ENCODE results near the gene FTSJ3. TPM values are rescaled to one million over a fixed set of nuclear protein-coding genes. Genes with fewer than 3 reads are reported as not detected.

Gene FTSJ3
- total and polyA plus RNA-seq, 4 experiments from 2014 or later: 12.3 to 62.2 (median 51.5) TPM

DNA sequence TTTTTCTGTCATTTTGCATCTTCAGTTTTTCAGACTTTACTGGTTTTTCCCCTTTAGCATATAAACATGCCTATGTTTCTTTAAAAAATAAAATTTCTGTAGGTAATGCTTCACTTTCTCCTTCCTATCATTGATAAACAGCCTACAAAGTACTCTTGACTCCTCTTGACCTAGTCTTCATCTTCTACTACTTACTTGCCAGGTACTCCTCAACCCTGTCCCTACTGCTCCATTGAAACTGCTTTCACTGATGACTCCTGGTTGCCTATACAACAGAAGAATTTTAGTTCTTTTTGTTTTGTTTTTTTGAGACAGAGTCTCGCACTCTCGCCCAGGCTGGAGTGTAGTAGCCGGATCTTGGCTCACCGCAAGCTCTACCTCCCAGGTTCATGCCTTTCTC is 46.5 kb downstream of the FTSJ3 start:
- H3K4me1 ChIP-seq (ENCODE audit: insufficient read depth, low read length): peaks cover 70% of the 10 kb centered on the region
- no peaks in the 10 kb centered on the region for H3K9me3 ChIP-seq (ENCODE audit: control insufficient read depth in 1 of 2, low read length in 2 of 2)
- Mint-ChIP-seq H3K27me3 (no peaks in the 10 kb centered on the region), H3K36me3 (peaks cover 18 to 58% of the 10 kb centered on the region in 2 donors), H3K4me3 (no peak overlapping the region), H3K27ac (peak overlapping the region in 6 of 7 donors; percentile 5 to 58 (median 23)), H3K9me3 (no peaks in the 10 kb centered on the region), H3K4me1 (peaks cover 42 to 80% (median 62%) of the 10 kb centered on the region in 4 donors)
- H3K27ac ChIP-seq (ENCODE audit: low read depth, low read length): no peak overlapping the region
- no peaks in the 10 kb centered on the region for H3K27me3 ChIP-seq (ENCODE audit: insufficient read depth, low read length)
- POLR2A ChIA-PET (ENCODE audit: partially characterized antibody): no interaction called here
- H3K36me3 ChIP-seq (ENCODE audit: insufficient read depth, low read length): peaks cover 5% of the 10 kb centered on the region
- H3K4me3 ChIP-seq (ENCODE audit: low read length in 2 of 2): no peak overlapping the region
- intact Hi-C loops (cut with micrococcal nuclease): no loop called here
- CTCF ChIA-PET (ENCODE audit: partially characterized antibody): interaction anchor here (1.3 kb wide), 1 partner anchor 8 kb away, joined by 4 read pairs; the partner anchor contains the start of genes CCDC47 and DDX42
- DNase-seq: no peak

DNA sequence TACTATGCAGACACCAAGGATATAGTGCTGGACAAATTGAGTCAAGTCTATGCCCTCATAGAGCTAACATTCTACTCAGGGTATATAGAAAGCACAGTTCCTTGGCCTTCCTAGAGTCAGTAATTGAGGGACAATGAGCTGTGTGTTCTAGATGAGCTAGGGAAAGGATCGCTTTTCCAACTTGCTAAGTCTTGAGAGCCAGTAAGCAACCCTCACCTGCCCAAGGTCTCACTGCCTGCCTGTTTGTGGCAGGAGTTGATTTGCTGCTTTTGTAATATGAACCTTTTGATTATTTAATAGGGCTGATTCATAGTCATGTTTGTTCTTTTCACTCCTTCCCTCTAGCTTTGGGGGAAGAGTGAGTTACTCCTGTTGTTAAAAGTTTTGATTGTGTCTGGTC is 47.0 kb downstream of the FTSJ3 start:
- Mint-ChIP-seq H3K9me3 (no peaks in the 10 kb centered on the region), H3K36me3 (peaks cover 18 to 55% of the 10 kb centered on the region in 2 donors), H3K27me3 (no peaks in the 10 kb centered on the region), H3K4me1 (peaks cover 43 to 80% (median 63%) of the 10 kb centered on the region in 4 donors), H3K27ac (peak overlapping the region in 2 of 7 donors; percentile 5 to 47), H3K4me3 (no peak overlapping the region)
- Histone ChIP-seq H3K4me3 (ENCODE audit: low read length in 2 of 2) (no peak overlapping the region), H3K36me3 (ENCODE audit: insufficient read depth, low read length) (peaks cover 5% of the 10 kb centered on the region), H3K27me3 (ENCODE audit: insufficient read depth, low read length) (no peaks in the 10 kb centered on the region), H3K9me3 (ENCODE audit: control insufficient read depth in 1 of 2, low read length in 2 of 2) (no peaks in the 10 kb centered on the region), H3K4me1 (ENCODE audit: insufficient read depth, low read length) (peaks cover 75% of the 10 kb centered on the region), H3K27ac (ENCODE audit: low read depth, low read length) (no peak overlapping the region)
- CTCF ChIA-PET (ENCODE audit: partially characterized antibody): no interaction called here
- intact Hi-C loops (cut with micrococcal nuclease): no loop called here
- DNase-seq: no peak
- POLR2A ChIA-PET (ENCODE audit: partially characterized antibody): no interaction called here

DNA sequence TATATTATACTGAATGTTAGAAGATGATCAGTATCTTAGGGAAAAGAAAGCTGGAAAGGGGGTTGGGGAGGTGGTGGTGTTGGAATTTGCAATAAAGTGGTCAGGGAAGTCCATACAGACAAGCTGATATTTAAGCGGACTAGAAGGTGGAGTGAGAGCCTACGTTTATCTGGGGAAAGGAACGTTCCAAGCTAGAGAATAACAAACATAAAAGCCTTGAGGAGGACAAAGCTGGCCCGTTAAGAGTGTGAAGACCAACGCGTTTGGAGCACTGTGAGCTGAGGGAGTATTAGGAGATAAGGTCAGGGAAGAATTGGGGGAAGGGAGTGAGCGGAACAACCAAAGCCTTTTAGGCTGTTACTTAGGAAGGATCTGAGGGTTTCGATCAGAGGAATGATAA is 52.0 kb downstream of the FTSJ3 start:
- Mint-ChIP-seq H3K36me3 (peaks cover 8 to 53% of the 10 kb centered on the region in 2 donors), H3K4me3 (peak overlapping the region; percentile 91 to 100 (median 99)), H3K27me3 (no peaks in the 10 kb centered on the region), H3K9me3 (peaks cover 0 to 3% (median 0%) of the 10 kb centered on the region in 8 donors), H3K27ac (peak overlapping the region; percentile 62 to 100 (median 100)), H3K4me1 (peaks cover 36 to 93% (median 59%) of the 10 kb centered on the region in 4 donors)
- Histone ChIP-seq H3K36me3 (ENCODE audit: insufficient read depth, low read length) (peaks cover 5% of the 10 kb centered on the region), H3K4me3 (ENCODE audit: low read length in 2 of 2) (peak overlapping the region in 1 of 2 donors; percentile 97), H3K4me1 (ENCODE audit: insufficient read depth, low read length) (peaks cover 74% of the 10 kb centered on the region), H3K27ac (ENCODE audit: low read depth, low read length) (peak overlapping the region; percentile 99), H3K9me3 (ENCODE audit: control insufficient read depth in 1 of 2, low read length in 2 of 2) (no peaks in the 10 kb centered on the region), H3K27me3 (ENCODE audit: insufficient read depth, low read length) (no peaks in the 10 kb centered on the region)
- DNase-seq: no peak
- ChIA-PET POLR2A (ENCODE audit: partially characterized antibody) (interaction anchor here (0.7 to 6.7 kb wide), 15 partner anchors 8 to 730 kb away, joined by 3 to 178 read pairs (median 26); partner anchors contain the start of genes CEP95, DDX5, ICAM2 and LIMD2), CTCF (ENCODE audit: partially characterized antibody) (interaction anchor here (0.8 to 2.2 kb wide), 3 partner anchors 66 to 78 kb away, joined by 3 to 5 read pairs (median 4); no protein-coding TSS in a partner anchor)
- intact Hi-C loops (cut with micrococcal nuclease): no loop called here

DNA sequence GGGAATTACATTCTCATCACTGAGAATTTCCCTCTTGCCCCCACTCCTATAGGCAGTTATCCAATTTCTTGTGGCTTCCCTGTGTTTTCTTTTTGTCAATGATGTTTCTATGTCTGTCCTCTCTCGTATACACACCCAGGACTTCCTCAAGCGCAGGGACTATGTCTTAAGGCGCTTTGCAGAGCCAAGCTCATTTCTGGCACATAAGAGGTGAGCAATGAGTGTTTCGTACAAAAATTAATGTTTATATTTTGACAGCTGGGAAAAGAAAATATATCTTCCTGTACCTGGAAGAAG is 52.5 kb downstream of the FTSJ3 start:
- peaks cover 0 to 3% (median 0%) of the 10 kb centered on the region in 8 donors for H3K9me3 Mint-ChIP-seq
- Histone ChIP-seq H3K4me3 (ENCODE audit: low read length in 2 of 2) (peak overlapping the region; percentile 74 to 97), H3K9me3 (ENCODE audit: control insufficient read depth in 1 of 2, low read length in 2 of 2) (no peaks in the 10 kb centered on the region), H3K27me3 (ENCODE audit: insufficient read depth, low read length) (no peaks in the 10 kb centered on the region), H3K36me3 (ENCODE audit: insufficient read depth, low read length) (peaks cover 5% of the 10 kb centered on the region), H3K27ac (ENCODE audit: low read depth, low read length) (peak overlapping the region; percentile 99), H3K4me1 (ENCODE audit: insufficient read depth, low read length) (peaks cover 74% of the 10 kb centered on the region)
- H3K27me3 Mint-ChIP-seq: no peaks in the 10 kb centered on the region
- peak in 4 of 5 donors; percentile 6 to 20 (median 16) for DNase-seq
- peak overlapping the region; percentile 91 to 100 (median 99) for H3K4me3 Mint-ChIP-seq
- peak overlapping the region; percentile 99 to 100 (median 100) for H3K27ac Mint-ChIP-seq
- intact Hi-C loops (cut with micrococcal nuclease): loop anchor here (5.0 kb wide), 1 partner anchor 732 kb away; the partner anchor contains the start of genes CEP95 and DDX5
- POLR2A ChIA-PET (ENCODE audit: partially characterized antibody): interaction anchor here (0.9 to 6.7 kb wide), 23 partner anchors 8 to 731 kb away, joined by 3 to 178 read pairs (median 9); partner anchors contain the start of genes CEP95, DDX5, ICAM2 and LIMD2
- peaks cover 35 to 93% (median 58%) of the 10 kb centered on the region in 4 donors for H3K4me1 Mint-ChIP-seq
- CTCF ChIA-PET (ENCODE audit: partially characterized antibody): interaction anchor here (0.8 to 2.2 kb wide), 2 partner anchors 65 to 74 kb away, joined by 3 to 5 read pairs; no protein-coding TSS in a partner anchor
- peaks cover 7 to 50% of the 10 kb centered on the region in 2 donors for H3K36me3 Mint-ChIP-seq

DNA sequence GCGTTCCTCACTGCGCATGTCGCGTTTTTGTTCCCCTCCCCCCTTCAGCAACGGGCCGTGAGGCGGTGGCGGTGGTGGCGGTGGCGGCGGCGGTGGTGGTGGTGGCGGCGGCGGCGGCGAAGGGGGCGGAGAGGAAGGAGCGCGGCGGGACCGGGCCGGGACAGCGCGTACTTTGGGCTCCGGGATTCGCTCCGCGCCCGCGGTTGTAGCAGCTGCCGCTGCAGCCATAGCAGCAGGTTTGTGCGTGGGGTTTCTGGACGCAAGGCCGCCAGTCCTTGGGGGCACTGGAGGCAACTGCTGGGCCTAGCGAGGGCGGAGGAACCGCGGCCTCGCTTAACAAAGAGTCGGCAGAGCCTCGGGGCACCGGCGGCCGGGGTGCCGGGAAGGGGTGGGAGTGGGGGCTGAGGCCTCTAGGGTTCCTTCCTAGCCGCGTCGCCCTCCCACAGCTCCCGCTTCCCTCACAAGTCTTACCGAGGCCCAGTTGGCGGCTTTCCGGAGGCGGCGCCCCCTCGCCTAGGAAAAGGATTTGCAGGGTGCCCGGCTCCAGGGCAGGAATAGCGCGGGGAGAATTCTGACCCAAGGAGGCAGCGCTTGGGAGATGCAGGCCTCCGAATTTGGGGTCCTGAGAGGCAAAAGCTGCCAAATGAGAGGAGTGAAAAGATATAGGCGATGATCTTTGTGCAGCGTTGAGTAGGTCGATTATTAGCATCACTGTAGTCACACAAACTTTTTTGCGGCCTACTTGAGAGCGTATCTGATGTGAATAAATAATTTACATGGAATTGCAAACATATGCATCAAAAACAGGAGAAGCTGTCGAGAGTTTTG is 53.1 kb downstream of the FTSJ3 start, which contains the start of gene DDX42:
Gene DDX42, plus strand, starts transcription at position 30 of the 828 bp plus-strand sequence. CDS start 12,880 bp downstream, outside the sequence.
- H3K36me3 ChIP-seq (ENCODE audit: insufficient read depth, low read length): peaks cover 5% of the 10 kb centered on the region
- Mint-ChIP-seq H3K9me3 (peaks cover 0 to 3% (median 0%) of the 10 kb centered on the region in 8 donors), H3K36me3 (peaks cover 7 to 46% of the 10 kb centered on the region in 2 donors), H3K27me3 (no peaks in the 10 kb centered on the region), H3K4me3 (peak within 1 kb of the TSS; percentile 91 to 100 (median 99)), H3K27ac (peak within 1 kb of the TSS; percentile 99 to 100 (median 100)), H3K4me1 (peaks cover 34 to 88% (median 55%) of the 10 kb centered on the region in 4 donors)
- H3K4me1 ChIP-seq (ENCODE audit: insufficient read depth, low read length): peaks cover 68% of the 10 kb centered on the region
- H3K9me3 ChIP-seq (ENCODE audit: control insufficient read depth in 1 of 2, low read length in 2 of 2): no peaks in the 10 kb centered on the region
- H3K27ac ChIP-seq (ENCODE audit: low read depth, low read length): peak within 1 kb of the TSS; percentile 99
- H3K4me3 ChIP-seq (ENCODE audit: low read length in 2 of 2): peak within 1 kb of the TSS; percentile 87 to 97
- intact Hi-C loops (cut with micrococcal nuclease): loop anchor here (5.0 kb wide), 1 partner anchor 733 kb away; the partner anchor contains the start of genes CEP95 and DDX5
- CTCF ChIA-PET (ENCODE audit: partially characterized antibody): interaction anchor here (0.8 to 2.2 kb wide), 14 partner anchors 7 to 77 kb away, joined by 3 to 11 read pairs (median 5); no protein-coding TSS in a partner anchor
- no peak for DNase-seq
- POLR2A ChIA-PET (ENCODE audit: partially characterized antibody): interaction anchor here (0.9 to 6.7 kb wide), 46 partner anchors 9 to 1145 kb away, joined by 3 to 178 read pairs (median 6); partner anchors contain the start of genes CEP95, CYB561, DDX5 and ICAM2
- H3K27me3 ChIP-seq (ENCODE audit: insufficient read depth, low read length): no peaks in the 10 kb centered on the region

DNA sequence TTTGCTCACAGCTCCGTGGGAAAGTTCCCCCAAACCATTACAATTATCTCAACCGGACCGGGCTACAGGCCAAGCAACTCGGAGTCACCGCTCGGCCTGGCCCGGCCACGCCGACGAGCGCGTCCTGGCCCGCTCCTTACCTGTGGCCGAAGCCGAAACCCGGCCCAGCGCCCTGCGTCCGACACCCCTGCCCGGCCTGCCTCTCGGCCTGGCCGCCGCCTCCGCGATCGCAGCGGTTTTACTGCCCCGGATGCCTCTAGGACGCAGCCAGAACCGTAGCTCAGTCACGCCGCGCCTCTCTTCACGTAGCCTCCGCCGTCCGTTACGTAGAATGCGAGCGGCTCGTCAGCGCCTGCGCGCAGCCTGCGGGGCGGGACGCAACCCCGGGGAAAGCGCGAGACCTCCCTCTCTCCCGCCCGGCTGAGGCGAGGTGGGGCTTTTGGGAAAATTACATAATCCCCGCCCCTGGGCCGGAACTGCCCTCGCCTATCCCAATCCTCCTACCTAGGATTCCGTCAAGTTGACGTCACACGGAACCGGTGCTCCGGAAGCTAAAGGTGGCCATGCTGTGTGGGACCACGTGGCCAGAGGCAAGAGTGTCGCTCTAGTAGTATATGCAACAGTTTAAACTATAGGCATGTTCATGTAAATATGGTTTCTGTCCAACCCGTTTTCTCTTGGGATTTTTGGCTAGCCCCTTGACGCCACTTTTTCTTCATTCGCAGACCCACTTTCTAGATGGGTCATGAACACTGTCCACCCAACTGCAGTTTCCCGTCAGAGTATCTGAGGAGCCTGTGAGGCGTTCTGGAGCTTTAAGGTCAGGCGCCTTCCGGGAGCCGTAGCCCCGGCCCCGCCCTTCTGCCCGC is 54.0 kb downstream of the FTSJ3 start, which contains the start of gene CCDC47:
Gene CCDC47, minus strand, starts transcription at position 326 of the 869 bp plus-strand sequence. CDS start 7,422 bp downstream, outside the sequence.
- H3K4me1 Mint-ChIP-seq: peaks cover 33 to 81% (median 52%) of the 10 kb centered on the region in 4 donors
- no peaks in the 10 kb centered on the region for H3K27me3 Mint-ChIP-seq
- H3K36me3 Mint-ChIP-seq: peaks cover 7 to 43% of the 10 kb centered on the region in 2 donors
- peak within 1 kb of the TSS; percentile 91 to 100 (median 99) for H3K4me3 Mint-ChIP-seq
- Histone ChIP-seq H3K36me3 (ENCODE audit: insufficient read depth, low read length) (peaks cover 5% of the 10 kb centered on the region), H3K27ac (ENCODE audit: low read depth, low read length) (peak within 1 kb of the TSS; percentile 99), H3K9me3 (ENCODE audit: control insufficient read depth in 1 of 2, low read length in 2 of 2) (no peaks in the 10 kb centered on the region), H3K27me3 (ENCODE audit: insufficient read depth, low read length) (no peaks in the 10 kb centered on the region), H3K4me3 (ENCODE audit: low read length in 2 of 2) (peak within 1 kb of the TSS; percentile 87 to 97), H3K4me1 (ENCODE audit: insufficient read depth, low read length) (peaks cover 66% of the 10 kb centered on the region)
- peak within 1 kb of the TSS; percentile 99 to 100 (median 100) for H3K27ac Mint-ChIP-seq
- POLR2A ChIA-PET (ENCODE audit: partially characterized antibody): interaction anchor here (0.6 to 6.7 kb wide), 50 partner anchors 9 to 1146 kb away, joined by 3 to 178 read pairs (median 6); partner anchors contain the start of genes CEP95, CYB561, DDX5 and ICAM2
- CTCF ChIA-PET (ENCODE audit: partially characterized antibody): interaction anchor here (0.8 to 2.1 kb wide), 13 partner anchors 8 to 76 kb away, joined by 3 to 11 read pairs (median 5); no protein-coding TSS in a partner anchor
- H3K9me3 Mint-ChIP-seq: peaks cover 0 to 3% (median 0%) of the 10 kb centered on the region in 8 donors
- intact Hi-C loops (cut with micrococcal nuclease): loop anchor here (1.0 to 5.0 kb wide), 8 partner anchors 32 to 734 kb away; partner anchors contain the start of genes CEP95, DDX5, FTSJ3 and ICAM2
- peak; percentile 99 for DNase-seq

Measured in CD4-positive, alpha-beta memory T cell (primary cell).